ENCODE results near the gene SLC16A2.

GRCh38 chrX:74448669-74449068 lies 27.4 kb downstream of the SLC16A2 start:
- TF ChIP-seq RFX5 (IDR thresholded peaks at IDR 0.05; ENCODE audit: low read length), result no peak
- TF ChIP-seq, protein P1, sequence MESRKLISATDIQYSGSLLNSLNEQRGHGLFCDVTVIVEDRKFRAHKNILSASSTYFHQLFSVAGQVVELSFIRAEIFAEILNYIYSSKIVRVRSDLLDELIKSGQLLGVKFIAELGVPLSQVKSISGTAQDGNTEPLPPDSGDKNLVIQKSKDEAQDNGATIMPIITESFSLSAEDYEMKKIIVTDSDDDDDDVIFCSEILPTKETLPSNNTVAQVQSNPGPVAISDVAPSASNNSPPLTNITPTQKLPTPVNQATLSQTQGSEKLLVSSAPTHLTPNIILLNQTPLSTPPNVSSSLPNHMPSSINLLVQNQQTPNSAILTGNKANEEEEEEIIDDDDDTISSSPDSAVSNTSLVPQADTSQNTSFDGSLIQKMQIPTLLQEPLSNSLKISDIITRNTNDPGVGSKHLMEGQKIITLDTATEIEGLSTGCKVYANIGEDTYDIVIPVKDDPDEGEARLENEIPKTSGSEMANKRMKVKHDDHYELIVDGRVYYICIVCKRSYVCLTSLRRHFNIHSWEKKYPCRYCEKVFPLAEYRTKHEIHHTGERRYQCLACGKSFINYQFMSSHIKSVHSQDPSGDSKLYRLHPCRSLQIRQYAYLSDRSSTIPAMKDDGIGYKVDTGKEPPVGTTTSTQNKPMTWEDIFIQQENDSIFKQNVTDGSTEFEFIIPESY (IDR thresholded peaks at IDR 0.05; ENCODE audit: borderline replicate concordance, low read depth), result no peak
- no peak for TF ChIP-seq TEAD4 (IDR thresholded peaks at IDR 0.05; ENCODE audit: borderline replicate concordance, insufficient read depth)
- TF ChIP-seq CHD2 (IDR thresholded peaks at IDR 0.05; ENCODE audit: low read length, partially characterized antibody), result no peak
- TF ChIP-seq POLR2AphosphoS5 (IDR thresholded peaks at IDR 0.05; ENCODE audit: low read depth, low read length), result no peak
- TF ChIP-seq, protein P2, sequence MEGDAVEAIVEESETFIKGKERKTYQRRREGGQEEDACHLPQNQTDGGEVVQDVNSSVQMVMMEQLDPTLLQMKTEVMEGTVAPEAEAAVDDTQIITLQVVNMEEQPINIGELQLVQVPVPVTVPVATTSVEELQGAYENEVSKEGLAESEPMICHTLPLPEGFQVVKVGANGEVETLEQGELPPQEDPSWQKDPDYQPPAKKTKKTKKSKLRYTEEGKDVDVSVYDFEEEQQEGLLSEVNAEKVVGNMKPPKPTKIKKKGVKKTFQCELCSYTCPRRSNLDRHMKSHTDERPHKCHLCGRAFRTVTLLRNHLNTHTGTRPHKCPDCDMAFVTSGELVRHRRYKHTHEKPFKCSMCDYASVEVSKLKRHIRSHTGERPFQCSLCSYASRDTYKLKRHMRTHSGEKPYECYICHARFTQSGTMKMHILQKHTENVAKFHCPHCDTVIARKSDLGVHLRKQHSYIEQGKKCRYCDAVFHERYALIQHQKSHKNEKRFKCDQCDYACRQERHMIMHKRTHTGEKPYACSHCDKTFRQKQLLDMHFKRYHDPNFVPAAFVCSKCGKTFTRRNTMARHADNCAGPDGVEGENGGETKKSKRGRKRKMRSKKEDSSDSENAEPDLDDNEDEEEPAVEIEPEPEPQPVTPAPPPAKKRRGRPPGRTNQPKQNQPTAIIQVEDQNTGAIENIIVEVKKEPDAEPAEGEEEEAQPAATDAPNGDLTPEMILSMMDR (IDR thresholded peaks at IDR 0.05), result no peak
- no peak for TF ChIP-seq SMC3 (IDR thresholded peaks at IDR 0.05; ENCODE audit: low read depth, low read length)
- TF ChIP-seq USF2 (IDR thresholded peaks at IDR 0.05; ENCODE audit: borderline replicate concordance, low read depth, low read length), result no peak
- no peak for TF ChIP-seq REST (IDR thresholded peaks at IDR 0.05; ENCODE audit: low read depth, low read length)
